MM.1S (cell line): ENCODE data around the gene JADE2.

ENCODE experiments used
- DNase-seq: peaks from one replicate; pipeline ENCODE4 v3.0.0-alpha.2; 2015
- H2AFZ ChIP-seq: fragments of 300-600 bp; sonication (generic); 2 replicates; pipeline ENCODE4 v1.6.0; 2016; ENCODE audit warnings: antibody characterized with exemption, low read length
- H3F3A ChIP-seq: fragments of 300-600 bp; sonication (generic); 2 replicates; pipeline ENCODE4 v1.6.1; 2016; ENCODE audit warnings: mild to moderate bottlenecking, antibody characterized with exemption, low read length, moderate library complexity, mixed read lengths; ENCODE audit not compliant: insufficient read depth
- H3K27ac ChIP-seq: fragments of 300-600 bp; sonication (generic); 2 replicates; pipeline ENCODE4 v1.5.1; 2016; ENCODE audit warnings: mild to moderate bottlenecking, low read length
- H3K27me3 ChIP-seq: fragments of 300-600 bp; sonication (generic); replicated peaks from 2 replicates; pipeline ENCODE4 v1.6.0; 2016; ENCODE audit warnings: low read length; ENCODE audit not compliant: insufficient read depth
- H3K36me3 ChIP-seq: fragments of 300-600 bp; sonication (generic); replicated peaks from 2 replicates; pipeline ENCODE4 v1.6.1; 2016; ENCODE audit warnings: mild to moderate bottlenecking, low read length, mixed read lengths; ENCODE audit not compliant: insufficient read depth
- H3K4me1 ChIP-seq: fragments of 300-600 bp; sonication (generic); 2 replicates; pipeline ENCODE4 v1.6.1; 2016; ENCODE audit warnings: low read length, mixed read lengths
- H3K4me2 ChIP-seq: fragments of 300-600 bp; sonication (generic); 2 replicates; pipeline ENCODE4 v1.6.0; 2016; ENCODE audit warnings: low read depth, low read length
- H3K4me3 ChIP-seq: fragments of 300-600 bp; sonication (generic); 2 replicates; pipeline ENCODE4 v1.5.1; 2016; ENCODE audit warnings: low read length, mixed read lengths
- H3K79me2 ChIP-seq: fragments of 300-600 bp; sonication (generic); 2 replicates; pipeline ENCODE4 v1.6.1; 2016; ENCODE audit warnings: mixed run types, low read length, mixed read lengths
- H3K9ac ChIP-seq: fragments of 300-600 bp; sonication (generic); 2 replicates; pipeline ENCODE4 v1.6.1; 2016; ENCODE audit warnings: low read length, mixed read lengths
- H3K9me2 ChIP-seq: fragments of 300-600 bp; sonication (generic); replicated peaks from 2 replicates; pipeline ENCODE4 v1.6.1; 2016; ENCODE audit warnings: mild to moderate bottlenecking, low read length, mixed read lengths; ENCODE audit not compliant: insufficient read depth
- H3K9me3 ChIP-seq: fragments of 300-600 bp; sonication (generic); replicated peaks from 2 replicates; pipeline ENCODE4 v1.6.1; 2016; ENCODE audit warnings: mild to moderate bottlenecking, low read length, mixed read lengths; ENCODE audit not compliant: insufficient read depth
- H4K20me1 ChIP-seq: fragments of 300-600 bp; sonication (generic); 2 replicates; pipeline ENCODE4 v1.6.1; 2016; ENCODE audit warnings: mild to moderate bottlenecking, low read length, moderate library complexity, mixed read lengths; ENCODE audit not compliant: insufficient read depth
- CTCF ChIP-seq: fragments of 300-600 bp; sonication (generic); IDR thresholded peaks from 2 replicates; pipeline ENCODE4 v1.5.1; 2016; ENCODE audit warnings: antibody characterized with exemption, low read length, mixed read lengths
- EZH2 ChIP-seq: fragments of 300-600 bp; sonication (generic); optimal IDR thresholded peaks from 2 replicates; pipeline ENCODE3; 2017; ENCODE audit warnings: low read depth, mild to moderate bottlenecking, antibody characterized with exemption, low read length, mixed read lengths
- EZH2phosphoT487 ChIP-seq: fragments of 300-600 bp; sonication (generic); IDR thresholded peaks from 2 replicates; pipeline ENCODE4 v1.6.1; 2018; ENCODE audit warnings: antibody characterized with exemption, low read length

The JADE2 gene

GRCh38 chr5:134578578-134579283, 53.3 kb downstream of the JADE2 start:
- Histone ChIP-seq H4K20me1 (no peaks in the 10 kb centered on the region), H3K4me1 (no peaks in the 10 kb centered on the region), H3K9ac (no peak overlapping the region), H3K9me2 (no peaks in the 10 kb centered on the region), H3K79me2 (no peaks in the 10 kb centered on the region), H3F3A (no peaks in the 10 kb centered on the region), H3K27ac (no peak overlapping the region), H3K27me3 (no peaks in the 10 kb centered on the region), H3K4me2 (no peak overlapping the region), H3K4me3 (no peak overlapping the region), H3K36me3 (0 out of 2 replicates have a peak, but pooled peaks cover 3% of the 10 kb centered on the region), H2AFZ (no peak overlapping the region), H3K9me3 (no peaks in the 10 kb centered on the region)
- no peak for TF ChIP-seq CTCF
- no peak for TF ChIP-seq EZH2phosphoT487
- TF ChIP-seq EZH2, result no peak
- DNase-seq, result no peak

- Histone ChIP-seq H3K4me2 (no peak overlapping the region), H3F3A (no peaks in the 10 kb centered on the region), H2AFZ (no peak overlapping the region), H4K20me1 (no peaks in the 10 kb centered on the region), H3K9me3 (no peaks in the 10 kb centered on the region), H3K9me2 (no peaks in the 10 kb centered on the region), H3K79me2 (no peaks in the 10 kb centered on the region), H3K27me3 (no peaks in the 10 kb centered on the region), H3K4me3 (no peak overlapping the region), H3K27ac (no peak overlapping the region), H3K4me1 (no peaks in the 10 kb centered on the region), H3K9ac (no peak overlapping the region), H3K36me3 (0 out of 2 replicates have a peak, but pooled peaks cover 3% of the 10 kb centered on the region)
- TF ChIP-seq EZH2 (no peak), EZH2phosphoT487 (no peak), CTCF (no peak)
- DNase-seq, result no peak
Observed at GRCh38 chr5:134579284-134579771, 53.9 kb downstream of the JADE2 start.

- H2AFZ ChIP-seq, result no peak overlapping the region
- H3K9ac ChIP-seq, result no peak overlapping the region
- H3K9me2 ChIP-seq, result no peaks in the 10 kb centered on the region
- 0 out of 2 replicates have a peak, but pooled peaks cover 3% of the 10 kb centered on the region for H3K36me3 ChIP-seq
- H3K79me2 ChIP-seq, result no peaks in the 10 kb centered on the region
- no peaks in the 10 kb centered on the region for H3K27me3 ChIP-seq
- no peaks in the 10 kb centered on the region for H3F3A ChIP-seq
- TF ChIP-seq EZH2 (no peak), EZH2phosphoT487 (no peak), CTCF (no peak)
- H3K4me3 ChIP-seq, result no peak overlapping the region
- DNase-seq, result no peak
- no peaks in the 10 kb centered on the region for H3K9me3 ChIP-seq
- H3K4me1 ChIP-seq, result no peaks in the 10 kb centered on the region
- H3K4me2 ChIP-seq, result no peak overlapping the region
- no peaks in the 10 kb centered on the region for H4K20me1 ChIP-seq
- no peak overlapping the region for H3K27ac ChIP-seq
Observed at GRCh38 chr5:134580001-134580460, 54.6 kb downstream of the JADE2 start.
